HG03066 (cell line): ENCODE measurements around the gene KLHL26.
"Not testable (repeated sequence)": the region's sequence is repeated elsewhere in the genome, so short reads cannot be mapped to it uniquely, and the experiment has no call there.

ENCODE experiments used
- ATAC-seq: cut with Tn5 transposase; IDR thresholded peaks from one replicate; pipeline ENCODE4 v1.9.1; 2021; ENCODE audit warnings: low read depth; ENCODE audit not compliant: unreplicated experiment

Gene KLHL26, protein sequence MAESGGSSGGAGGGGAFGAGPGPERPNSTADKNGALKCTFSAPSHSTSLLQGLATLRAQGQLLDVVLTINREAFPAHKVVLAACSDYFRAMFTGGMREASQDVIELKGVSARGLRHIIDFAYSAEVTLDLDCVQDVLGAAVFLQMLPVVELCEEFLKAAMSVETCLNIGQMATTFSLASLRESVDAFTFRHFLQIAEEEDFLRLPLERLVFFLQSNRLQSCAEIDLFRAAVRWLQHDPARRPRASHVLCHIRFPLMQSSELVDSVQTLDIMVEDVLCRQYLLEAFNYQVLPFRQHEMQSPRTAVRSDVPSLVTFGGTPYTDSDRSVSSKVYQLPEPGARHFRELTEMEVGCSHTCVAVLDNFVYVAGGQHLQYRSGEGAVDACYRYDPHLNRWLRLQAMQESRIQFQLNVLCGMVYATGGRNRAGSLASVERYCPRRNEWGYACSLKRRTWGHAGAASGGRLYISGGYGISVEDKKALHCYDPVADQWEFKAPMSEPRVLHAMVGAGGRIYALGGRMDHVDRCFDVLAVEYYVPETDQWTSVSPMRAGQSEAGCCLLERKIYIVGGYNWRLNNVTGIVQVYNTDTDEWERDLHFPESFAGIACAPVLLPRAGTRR

GRCh38 chr19:18636969-18637629, at the start of gene KLHL26:
KLHL26 (plus strand) TSS chr19:18637028; CDS start chr19:18637055, 27 bp downstream.
- ATAC-seq: no peak

DNA sequence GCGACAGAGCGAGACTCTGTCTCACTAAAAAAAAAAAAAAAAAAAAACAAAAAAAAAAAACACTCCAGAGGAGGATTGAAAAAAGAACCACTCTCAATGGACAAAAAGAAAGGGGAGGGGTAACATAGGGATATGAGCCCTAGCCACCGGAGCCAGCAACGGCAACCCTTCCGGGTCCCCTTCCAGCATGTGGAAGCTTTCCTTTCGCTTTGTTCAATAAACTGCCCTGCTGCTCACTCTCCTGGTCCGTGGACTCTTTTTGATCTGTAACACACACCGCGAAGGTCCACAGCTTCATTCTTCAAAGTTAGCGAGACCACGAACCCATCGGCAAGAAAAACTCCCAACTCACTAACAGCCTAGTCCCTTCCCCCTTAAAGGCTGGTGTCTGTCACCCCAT, 49.3 kb upstream of the KLHL26 start:
- no peak for ATAC-seq

GRCh38 chr19:18587962-18588610, 48.7 kb upstream of the KLHL26 start:
- ATAC-seq: no peak

- peak; percentile 67 for ATAC-seq
Measured at GRCh38 chr19:18588611-18589379, 48.0 kb upstream of the KLHL26 start, which contains the start of gene REX1BD. REX1BD (plus strand) TSS chr19:18588798; CDS start chr19:18588802, 4 bp downstream.

- peak; percentile 19 for ATAC-seq
Measured at GRCh38 chr19:18589380-18590272, 47.2 kb upstream of the KLHL26 start.

DNA sequence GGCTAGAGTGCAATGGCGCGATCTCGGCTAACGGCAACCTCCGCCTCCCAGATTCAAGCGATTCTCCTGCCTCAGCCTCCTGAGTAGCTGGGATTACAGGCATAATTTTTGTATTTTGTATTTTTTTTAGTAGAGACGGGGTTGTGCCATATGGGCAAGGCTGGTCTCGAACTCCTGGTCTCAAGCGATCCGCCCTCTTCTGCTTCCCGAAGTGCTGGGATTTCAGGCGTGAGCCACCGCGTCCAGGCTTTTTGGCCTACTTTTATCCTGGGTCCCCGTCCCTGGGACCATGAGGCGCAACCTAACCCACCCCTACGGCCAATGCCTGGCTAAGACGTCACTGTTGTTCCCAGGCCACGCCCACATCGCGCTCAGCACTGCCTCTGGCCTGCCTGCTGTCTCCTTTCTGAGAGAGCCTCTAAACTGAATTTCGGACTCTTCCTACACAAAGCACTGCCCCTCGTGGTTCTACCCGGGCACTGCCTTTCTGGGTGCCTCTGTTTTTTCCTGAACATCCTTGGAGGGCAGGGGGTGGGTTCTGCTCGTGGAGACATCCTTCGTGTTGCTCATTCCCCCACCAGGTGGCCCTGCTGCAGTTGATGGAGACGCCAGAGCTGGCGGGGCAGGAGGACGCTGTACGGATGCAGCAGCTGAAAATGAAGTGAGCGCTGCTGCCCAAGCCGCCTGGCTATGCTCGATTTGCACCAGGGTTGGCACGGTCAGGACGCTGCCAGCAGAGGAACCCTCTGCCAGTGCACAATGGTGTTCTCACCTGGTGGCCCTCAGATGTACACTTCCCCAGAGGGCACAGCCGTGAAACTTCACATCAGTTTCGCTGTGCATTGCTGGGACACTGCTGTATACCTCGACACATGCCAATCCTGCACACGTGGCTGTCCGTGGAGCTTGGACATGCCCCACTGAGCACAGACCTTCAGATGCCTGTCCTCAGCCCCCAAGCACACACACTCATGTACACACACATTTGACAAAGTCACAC, 46.3 kb upstream of the KLHL26 start:
- no peak for ATAC-seq

DNA sequence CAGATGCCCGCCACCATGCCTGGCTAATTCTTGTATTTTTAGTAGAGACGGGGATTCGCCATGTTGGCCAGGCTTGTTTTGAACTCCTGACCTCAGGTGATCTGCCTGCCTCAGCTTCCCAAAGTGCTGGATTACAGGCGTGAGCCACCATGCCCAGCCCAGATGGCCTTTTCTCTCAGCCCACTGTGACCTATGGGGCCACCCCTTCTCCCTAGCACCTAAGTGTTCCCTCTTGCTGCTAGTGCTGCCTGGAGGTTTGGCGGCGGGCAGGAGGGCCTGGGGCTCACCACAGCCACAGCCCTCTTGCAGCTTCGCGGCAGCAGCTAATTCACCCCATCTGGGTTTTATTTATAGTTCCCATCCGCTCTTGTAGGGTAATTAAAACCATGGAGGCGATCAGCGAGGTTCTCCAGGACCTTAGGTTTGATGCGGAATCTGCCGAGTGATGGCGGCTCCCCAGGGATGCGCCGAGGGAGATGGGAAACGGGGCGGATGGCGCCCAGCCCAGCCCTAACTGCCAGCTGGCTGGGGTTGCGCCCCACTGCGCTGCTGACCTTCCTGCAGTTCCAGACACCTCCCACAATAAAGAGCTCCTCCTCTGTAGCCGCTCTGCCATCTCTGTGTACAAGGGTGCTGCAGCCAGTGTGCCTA, 45.0 kb upstream of the KLHL26 start:
- ATAC-seq: no peak

DNA sequence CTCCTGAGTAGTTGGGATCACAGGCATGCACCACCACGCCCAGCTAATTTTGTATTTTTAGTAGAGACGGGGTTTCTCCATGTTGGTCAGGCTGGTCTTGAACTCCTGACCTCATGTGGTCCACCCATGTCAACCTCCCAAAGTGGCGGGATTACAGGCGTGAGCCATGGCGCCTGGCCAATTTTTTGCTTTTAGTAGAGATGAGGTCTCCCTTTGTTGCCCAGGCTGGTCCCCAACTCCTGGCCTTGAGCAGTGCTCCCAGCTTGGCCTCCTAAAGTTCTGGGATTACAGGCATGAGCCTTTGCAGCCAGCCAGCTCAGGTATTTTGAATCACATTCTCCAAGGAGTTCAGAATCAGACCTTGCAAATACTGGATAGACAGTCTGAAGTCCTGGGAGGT, 44.1 kb upstream of the KLHL26 start:
- not testable (repeated sequence) for ATAC-seq

GRCh38 chr19:18593367-18594095, 43.3 kb upstream of the KLHL26 start:
- no peak for ATAC-seq

DNA sequence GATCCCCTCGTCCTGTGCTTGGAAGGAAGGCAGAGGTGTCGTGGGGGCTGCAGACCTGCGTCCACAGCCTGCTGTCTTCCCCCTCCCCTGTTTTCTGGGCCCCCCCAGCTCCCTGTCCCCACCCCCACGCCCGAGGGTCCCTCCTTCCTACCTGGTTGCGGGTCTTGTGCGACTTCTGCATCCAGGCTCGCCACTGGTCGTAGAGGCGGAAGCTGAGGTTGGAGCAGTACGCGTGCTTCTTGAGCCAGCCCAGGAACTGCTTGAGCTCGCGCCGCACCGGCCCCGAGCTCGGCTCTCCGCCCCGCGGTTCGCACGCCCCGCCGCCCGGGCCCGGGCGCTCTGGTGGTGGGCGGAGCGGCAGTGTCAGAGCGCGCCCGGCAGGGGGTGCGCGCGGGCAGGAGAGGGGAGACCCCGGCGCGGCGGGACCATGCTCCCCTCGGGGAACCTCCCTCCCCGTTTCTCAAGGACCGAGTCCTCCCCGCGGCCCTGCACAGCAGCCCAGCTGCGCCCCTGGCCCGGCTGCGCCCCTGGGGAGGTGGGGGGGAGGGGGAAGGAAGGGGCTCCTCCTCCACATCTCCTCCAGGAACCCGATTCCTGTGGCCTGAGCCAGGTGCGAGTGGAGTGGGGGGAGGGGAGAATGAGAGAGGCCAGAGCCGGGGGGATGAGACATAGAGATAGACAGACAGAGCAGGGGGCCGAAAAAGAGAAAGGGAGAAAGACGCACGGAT, 42.6 kb upstream of the KLHL26 start:
- ATAC-seq: no peak

DNA sequence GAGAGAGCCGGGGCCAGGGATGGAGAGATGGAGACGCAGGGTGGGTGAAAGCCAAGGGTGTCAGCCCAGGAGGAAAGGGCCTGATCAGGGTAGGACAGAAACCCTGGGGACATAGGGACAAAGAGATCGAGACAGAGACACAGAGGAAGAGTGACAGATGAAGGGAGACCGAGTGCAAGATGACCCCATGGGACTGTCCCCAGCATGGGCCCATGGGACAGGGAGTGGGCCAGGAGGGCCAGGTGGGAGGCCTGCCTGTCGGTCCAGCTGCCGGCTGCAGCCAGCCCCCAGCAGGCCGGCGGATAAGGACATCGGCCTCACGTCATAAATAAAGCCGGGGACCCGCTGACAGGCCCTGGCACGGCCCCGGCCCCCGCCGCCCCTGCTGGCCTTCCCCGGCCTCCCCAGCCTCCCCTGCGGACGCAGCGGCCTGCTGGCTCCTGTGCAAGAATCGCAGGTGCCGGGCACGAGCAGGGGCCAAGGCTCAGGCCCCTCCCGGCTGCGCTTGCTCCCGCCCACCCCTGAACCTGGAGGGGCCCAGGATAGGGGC, 41.9 kb upstream of the KLHL26 start:
- no peak for ATAC-seq

- no peak for ATAC-seq
Measured at GRCh38 chr19:18595475-18595874, 41.4 kb upstream of the KLHL26 start.

GRCh38 chr19:18596752-18597157, 40.1 kb upstream of the KLHL26 start:
- ATAC-seq: no peak

- no peak for ATAC-seq
Measured at GRCh38 chr19:18597809-18598660, 38.8 kb upstream of the KLHL26 start.

- ATAC-seq: no peak
Measured at GRCh38 chr19:18599485-18599884, 37.3 kb upstream of the KLHL26 start.
